GM19395 (cell line): ENCODE measurements around the gene LMO7.
A peak's percentile ranks its signal among the peaks of the same experiment; 100 is the strongest.
"Not testable (repeated sequence)": the region's sequence is repeated elsewhere in the genome, so short reads cannot be mapped to it uniquely, and the experiment has no call there.

Experiments used
- ATAC-seq: cut with Tn5 transposase; IDR thresholded peaks from one replicate; pipeline ENCODE4 v1.9.1; 2021; ENCODE audit warnings: mild to moderate bottlenecking, moderate library complexity; ENCODE audit not compliant: unreplicated experiment

The LMO7 gene

GRCh38 chr13:75694722-75695121 lies 58.6 kb downstream of the LMO7 start:
- no peak for ATAC-seq

GRCh38 chr13:75695908-75696307 lies 59.8 kb downstream of the LMO7 start:
- ATAC-seq: peak; percentile 73

GRCh38 chr13:75699062-75699461 lies 62.9 kb downstream of the LMO7 start:
- no peak for ATAC-seq

- ATAC-seq: not testable (repeated sequence)
Measured at GRCh38 chr13:75699717-75700116, 63.6 kb downstream of the LMO7 start.

- ATAC-seq: no peak
Measured at GRCh38 chr13:75700552-75700951, 64.4 kb downstream of the LMO7 start.

- no peak for ATAC-seq
Measured at GRCh38 chr13:75702476-75702875, 66.3 kb downstream of the LMO7 start.

GRCh38 chr13:75703769-75704168 lies 67.6 kb downstream of the LMO7 start:
- no peak for ATAC-seq

- ATAC-seq: no peak
Measured at GRCh38 chr13:75704194-75704926, 68.2 kb downstream of the LMO7 start.

GRCh38 chr13:75704927-75705288 lies 68.8 kb downstream of the LMO7 start:
- no peak for ATAC-seq

- ATAC-seq: no peak
Measured at GRCh38 chr13:75705395-75705794, 69.3 kb downstream of the LMO7 start.

- no peak for ATAC-seq
Measured at GRCh38 chr13:75705908-75706307, 69.8 kb downstream of the LMO7 start.

GRCh38 chr13:75713852-75714251 lies 77.7 kb downstream of the LMO7 start:
- ATAC-seq: no peak

GRCh38 chr13:75715601-75716523 lies 79.7 kb downstream of the LMO7 start:
- ATAC-seq: peak; percentile 99

GRCh38 chr13:75717525-75717924 lies 81.4 kb downstream of the LMO7 start:
- no peak for ATAC-seq

GRCh38 chr13:75721307-75721706 lies 85.2 kb downstream of the LMO7 start:
- no peak for ATAC-seq

- ATAC-seq: no peak
Measured at GRCh38 chr13:75723901-75724300, 87.8 kb downstream of the LMO7 start.

GRCh38 chr13:75724752-75725517 lies 88.8 kb downstream of the LMO7 start:
- ATAC-seq: no peak

GRCh38 chr13:75725736-75726135 lies 89.6 kb downstream of the LMO7 start:
- ATAC-seq: no peak

GRCh38 chr13:75726306-75726705 lies 90.2 kb downstream of the LMO7 start:
- ATAC-seq: no peak

GRCh38 chr13:75733113-75733512 lies 97.0 kb downstream of the LMO7 start:
- not testable (repeated sequence) for ATAC-seq

- ATAC-seq: no peak
Measured at GRCh38 chr13:75736173-75736572, 100.0 kb downstream of the LMO7 start.
